ENCODE measurements around the gene KATNB1.
A peak's percentile ranks its signal among the peaks of the same experiment; 100 is the strongest.

Gene KATNB1, protein sequence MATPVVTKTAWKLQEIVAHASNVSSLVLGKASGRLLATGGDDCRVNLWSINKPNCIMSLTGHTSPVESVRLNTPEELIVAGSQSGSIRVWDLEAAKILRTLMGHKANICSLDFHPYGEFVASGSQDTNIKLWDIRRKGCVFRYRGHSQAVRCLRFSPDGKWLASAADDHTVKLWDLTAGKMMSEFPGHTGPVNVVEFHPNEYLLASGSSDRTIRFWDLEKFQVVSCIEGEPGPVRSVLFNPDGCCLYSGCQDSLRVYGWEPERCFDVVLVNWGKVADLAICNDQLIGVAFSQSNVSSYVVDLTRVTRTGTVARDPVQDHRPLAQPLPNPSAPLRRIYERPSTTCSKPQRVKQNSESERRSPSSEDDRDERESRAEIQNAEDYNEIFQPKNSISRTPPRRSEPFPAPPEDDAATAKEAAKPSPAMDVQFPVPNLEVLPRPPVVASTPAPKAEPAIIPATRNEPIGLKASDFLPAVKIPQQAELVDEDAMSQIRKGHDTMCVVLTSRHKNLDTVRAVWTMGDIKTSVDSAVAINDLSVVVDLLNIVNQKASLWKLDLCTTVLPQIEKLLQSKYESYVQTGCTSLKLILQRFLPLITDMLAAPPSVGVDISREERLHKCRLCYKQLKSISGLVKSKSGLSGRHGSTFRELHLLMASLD

GRCh38 chr16:57735755-57736418, at the start of gene KATNB1:
TSS of gene KATNB1 (plus strand) at chr16:57735770. CDS start at chr16:57737244, 1,474 bp downstream.
- DNase-seq (ENCODE audit: low read depth), result no peak

- DNase-seq (ENCODE audit: low read depth), result no peak
Observed at GRCh38 chr16:57686577-57686976, 49.0 kb upstream of the KATNB1 start.

- no peak for DNase-seq (ENCODE audit: low read depth)
Observed at GRCh38 chr16:57687363-57687929, 48.1 kb upstream of the KATNB1 start.

- no peak for DNase-seq (ENCODE audit: low read depth)
Observed at GRCh38 chr16:57688487-57688986, 47.0 kb upstream of the KATNB1 start.

- no peak for DNase-seq (ENCODE audit: low read depth)
Observed at GRCh38 chr16:57688987-57689761, 46.4 kb upstream of the KATNB1 start.

DNA sequence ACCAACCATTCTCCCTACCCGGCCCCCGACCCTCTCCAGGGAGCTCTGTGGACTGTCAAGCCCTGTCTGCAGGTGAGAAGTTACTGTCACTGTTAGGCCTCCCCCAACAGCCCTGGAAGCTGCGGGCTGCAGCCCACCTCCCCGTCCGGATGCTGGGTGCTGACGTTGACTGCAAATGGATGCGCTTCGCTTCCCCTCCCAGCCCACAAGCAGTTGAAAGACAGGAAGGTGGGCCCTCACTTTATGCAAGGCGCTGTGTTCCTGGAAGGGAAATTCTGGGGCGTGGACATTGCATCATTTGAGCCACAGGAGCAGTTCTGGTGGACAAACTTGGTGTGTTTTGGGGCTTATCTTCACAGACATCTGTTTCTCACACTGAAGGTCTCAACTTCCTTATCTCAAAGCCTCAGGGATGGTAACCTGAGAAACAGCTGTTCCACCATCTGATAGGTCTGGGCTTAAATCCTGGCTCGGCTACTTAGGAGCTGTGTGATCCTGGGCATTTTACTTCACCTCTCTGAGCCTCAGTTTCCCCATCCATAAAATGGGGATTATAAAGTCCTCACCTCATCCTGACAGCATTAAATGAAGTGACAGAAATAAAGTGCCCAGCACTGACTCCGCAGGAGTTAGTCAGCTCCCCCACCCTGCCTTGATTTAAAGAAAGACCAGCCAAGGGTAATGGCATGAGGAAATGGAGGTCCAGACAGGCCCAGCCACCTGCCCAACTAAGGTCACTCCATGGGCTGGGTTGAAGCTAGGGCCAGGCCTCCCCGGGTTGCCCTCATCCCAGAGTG, 45.6 kb upstream of the KATNB1 start:
- peak; percentile 15 for DNase-seq (ENCODE audit: low read depth)

GRCh38 chr16:57690782-57691471, 44.6 kb upstream of the KATNB1 start:
- no peak for DNase-seq (ENCODE audit: low read depth)

DNA sequence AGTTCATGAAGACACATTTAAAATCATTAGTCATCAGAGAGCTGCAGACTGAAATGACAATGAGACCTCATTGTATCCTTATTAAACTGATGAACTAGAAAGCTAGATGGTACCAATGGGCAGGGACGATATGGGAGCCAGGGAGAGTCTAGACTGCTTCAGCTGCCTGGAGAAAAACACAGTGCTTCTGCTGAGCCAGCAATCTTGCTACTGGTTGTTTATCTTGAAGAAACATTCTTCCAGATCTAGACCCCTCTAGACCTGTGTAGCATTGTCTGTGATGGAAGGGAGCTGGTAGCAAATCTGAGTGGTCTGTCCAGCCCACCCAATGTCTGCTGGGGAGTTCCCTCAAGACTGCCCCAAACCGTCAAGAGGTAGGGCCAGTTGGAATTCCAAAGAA, 42.9 kb upstream of the KATNB1 start:
- no peak for DNase-seq (ENCODE audit: low read depth)

GRCh38 chr16:57693550-57693949, 42.0 kb upstream of the KATNB1 start:
- DNase-seq (ENCODE audit: low read depth), result no peak

- DNase-seq (ENCODE audit: low read depth), result no peak
Observed at GRCh38 chr16:57694231-57694724, 41.3 kb upstream of the KATNB1 start.

DNA sequence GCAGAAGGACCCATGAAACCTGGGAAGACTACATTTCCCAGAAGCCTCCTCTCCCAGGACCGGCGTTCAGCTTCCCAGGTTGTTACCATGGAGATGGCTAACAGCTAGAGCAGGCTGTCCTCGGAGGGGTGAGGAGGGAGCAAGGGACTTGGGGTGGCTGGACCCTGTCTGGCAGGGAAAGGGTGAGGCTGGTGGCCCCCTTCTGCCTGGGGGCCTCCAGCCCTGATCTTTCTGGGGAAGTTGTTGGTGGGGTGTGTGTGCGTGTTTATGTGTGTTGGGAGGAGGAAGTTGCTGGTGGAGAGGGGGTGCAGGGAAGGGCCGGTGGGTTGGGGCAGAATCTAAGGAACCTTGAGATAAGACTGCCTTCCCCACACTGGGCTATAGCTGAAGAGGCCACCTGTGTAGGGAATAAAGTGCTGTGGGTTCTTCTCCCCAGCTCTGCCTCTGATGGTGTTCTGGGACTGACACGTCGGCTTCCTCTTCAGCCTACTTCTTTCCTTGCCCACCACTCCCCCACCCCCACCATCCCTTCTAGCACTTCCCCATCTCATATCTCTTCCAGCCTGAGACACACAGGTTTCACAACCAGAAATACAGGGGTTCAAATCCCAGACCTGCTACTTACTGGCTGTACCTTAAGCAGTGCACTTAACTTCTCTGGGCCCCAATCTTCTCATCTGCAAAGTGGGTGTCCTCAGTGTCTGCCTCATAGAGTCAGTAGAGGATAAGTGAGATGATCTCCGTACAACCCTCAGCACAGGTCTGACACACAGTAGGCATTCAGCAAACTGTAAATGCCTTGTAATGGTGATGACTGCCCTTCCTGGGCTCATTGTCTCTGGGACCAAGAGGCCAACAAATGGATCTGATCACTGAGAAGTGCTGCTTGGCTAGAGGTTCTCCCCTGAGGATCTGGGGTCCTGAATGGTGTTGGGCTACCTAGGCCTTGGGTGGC, 40.6 kb upstream of the KATNB1 start, which contains the start of gene DRC7:
Gene DRC7 (plus strand): TSS at position 82 of the 955 bp plus-strand sequence. CDS start 3,144 bp downstream, outside the sequence.
- no peak for DNase-seq (ENCODE audit: low read depth)

- DNase-seq (ENCODE audit: low read depth), result no peak
Observed at GRCh38 chr16:57695680-57696069, 39.9 kb upstream of the KATNB1 start.

DNA sequence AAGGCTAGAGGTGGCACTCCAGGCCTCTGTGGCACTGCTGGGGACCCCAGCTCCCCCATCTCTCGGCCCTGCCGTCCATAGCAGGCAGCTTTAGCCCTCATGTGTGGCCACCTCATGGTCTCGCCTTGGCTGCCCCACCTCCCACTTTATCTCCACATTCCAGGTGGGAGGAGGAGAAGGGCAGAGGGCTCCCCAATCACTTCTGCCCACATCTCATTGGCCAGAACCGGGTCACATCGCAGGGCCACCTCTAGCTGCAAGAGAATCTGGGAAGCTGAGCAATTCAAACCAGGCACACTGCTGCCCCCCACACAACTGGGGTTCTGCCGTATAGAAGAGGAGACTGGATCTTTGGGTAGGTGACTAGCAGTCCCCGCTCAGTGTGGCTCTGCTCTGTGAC, 39.3 kb upstream of the KATNB1 start:
- no peak for DNase-seq (ENCODE audit: low read depth)

DNA sequence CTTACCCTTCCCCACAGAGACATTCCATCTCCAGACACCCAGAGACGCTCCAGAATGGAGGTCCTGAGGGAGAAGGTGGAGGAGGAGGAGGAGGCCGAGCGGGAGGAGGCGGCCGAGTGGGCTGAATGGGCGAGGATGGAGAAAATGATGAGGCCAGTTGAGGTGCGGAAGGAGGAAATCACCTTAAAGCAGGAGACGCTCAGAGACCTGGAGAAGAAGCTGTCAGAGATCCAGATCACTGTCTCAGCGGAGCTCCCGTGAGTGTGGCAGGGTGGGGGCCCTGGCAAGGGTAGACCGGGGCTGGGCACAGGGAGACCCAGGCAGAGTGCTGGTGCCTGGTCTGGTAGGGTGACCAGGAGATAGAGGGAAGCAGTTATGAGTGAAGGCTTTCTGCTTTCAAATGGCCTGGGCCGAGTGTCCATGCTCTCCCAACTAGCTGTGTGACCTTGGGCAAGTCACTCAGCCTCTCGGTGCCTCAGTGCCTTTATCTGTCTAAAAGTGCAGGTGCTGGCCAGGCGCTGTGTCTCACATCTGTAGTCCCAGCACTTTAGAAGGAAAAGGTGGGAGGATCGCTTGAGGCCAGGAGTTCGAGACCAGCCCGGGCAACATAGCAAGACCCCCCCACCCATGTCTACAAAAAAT, 37.6 kb upstream of the KATNB1 start:
- DNase-seq (ENCODE audit: low read depth), result no peak

DNA sequence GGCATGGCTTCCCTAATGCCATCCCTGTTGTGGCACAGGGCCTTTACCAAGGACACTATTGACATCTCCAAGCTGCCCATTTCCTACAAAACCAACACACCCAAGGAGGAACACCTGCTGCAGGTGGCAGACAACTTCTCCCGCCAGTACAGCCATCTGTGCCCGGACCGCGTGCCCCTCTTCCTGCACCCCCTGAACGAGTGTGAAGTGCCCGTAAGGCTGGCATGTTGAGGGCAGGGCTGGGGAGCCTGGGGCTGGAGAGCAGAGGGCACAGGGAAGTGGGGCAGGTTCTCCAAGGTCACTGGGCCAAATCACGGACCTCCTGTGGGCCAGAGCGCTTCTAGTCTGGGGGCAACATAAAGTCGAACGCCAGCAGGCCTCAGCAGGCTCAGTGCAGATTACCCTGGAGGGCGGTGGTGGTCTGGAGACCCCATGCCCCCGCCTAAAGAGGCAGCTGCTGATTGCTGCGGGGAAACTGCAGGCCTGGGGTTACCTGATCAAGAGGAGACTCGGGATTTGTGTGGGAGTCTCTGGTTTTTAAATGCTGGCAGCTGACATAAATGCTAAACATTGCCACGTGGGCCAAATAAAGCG, 36.7 kb upstream of the KATNB1 start:
- no peak for DNase-seq (ENCODE audit: low read depth)

DNA sequence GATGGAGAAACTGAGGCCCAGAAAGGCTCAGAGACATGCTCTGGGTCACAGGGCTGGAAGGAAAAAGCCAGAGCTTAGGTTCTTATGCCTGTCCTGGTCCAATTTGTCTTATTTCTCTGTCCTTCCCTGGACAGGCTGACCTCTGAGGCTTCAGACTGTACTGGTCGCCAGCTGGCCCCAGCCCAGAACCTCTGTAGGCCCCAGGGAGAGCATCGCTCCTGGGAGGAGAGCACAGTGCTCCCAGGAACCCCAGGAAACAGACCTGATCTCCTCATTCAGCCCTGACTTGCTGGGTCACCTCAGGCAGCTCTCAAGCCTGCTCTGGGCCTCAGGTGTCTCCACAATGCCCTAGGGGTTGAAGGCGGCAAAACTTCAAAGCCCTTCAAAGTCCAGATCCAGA, 36.1 kb upstream of the KATNB1 start:
- DNase-seq (ENCODE audit: low read depth), result no peak

DNA sequence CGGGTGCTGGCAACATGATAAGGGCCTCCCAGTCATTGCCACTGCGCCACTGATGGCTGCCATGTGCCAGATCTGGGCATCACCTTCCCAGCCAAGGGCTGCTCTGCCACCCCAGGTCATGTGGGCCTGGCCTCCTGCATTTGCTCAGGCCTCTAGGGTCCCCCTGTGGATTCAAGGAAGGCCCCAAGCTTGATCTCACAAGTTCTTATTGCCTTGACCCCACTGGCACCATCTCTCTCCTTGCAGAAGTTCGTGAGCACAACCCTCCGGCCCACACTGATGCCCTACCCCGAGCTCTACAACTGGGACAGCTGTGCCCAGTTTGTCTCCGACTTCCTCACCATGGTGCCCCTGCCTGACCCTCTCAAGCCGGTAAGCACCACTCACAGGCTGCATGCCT, 35.7 kb upstream of the KATNB1 start:
- no peak for DNase-seq (ENCODE audit: low read depth)
